Measurements from ENCODE around the gene LPAR5.
"Not testable (repeated sequence)": the region's sequence is repeated elsewhere in the genome, so short reads cannot be mapped to it uniquely, and the experiment has no call there.

The LPAR5 gene

DNA sequence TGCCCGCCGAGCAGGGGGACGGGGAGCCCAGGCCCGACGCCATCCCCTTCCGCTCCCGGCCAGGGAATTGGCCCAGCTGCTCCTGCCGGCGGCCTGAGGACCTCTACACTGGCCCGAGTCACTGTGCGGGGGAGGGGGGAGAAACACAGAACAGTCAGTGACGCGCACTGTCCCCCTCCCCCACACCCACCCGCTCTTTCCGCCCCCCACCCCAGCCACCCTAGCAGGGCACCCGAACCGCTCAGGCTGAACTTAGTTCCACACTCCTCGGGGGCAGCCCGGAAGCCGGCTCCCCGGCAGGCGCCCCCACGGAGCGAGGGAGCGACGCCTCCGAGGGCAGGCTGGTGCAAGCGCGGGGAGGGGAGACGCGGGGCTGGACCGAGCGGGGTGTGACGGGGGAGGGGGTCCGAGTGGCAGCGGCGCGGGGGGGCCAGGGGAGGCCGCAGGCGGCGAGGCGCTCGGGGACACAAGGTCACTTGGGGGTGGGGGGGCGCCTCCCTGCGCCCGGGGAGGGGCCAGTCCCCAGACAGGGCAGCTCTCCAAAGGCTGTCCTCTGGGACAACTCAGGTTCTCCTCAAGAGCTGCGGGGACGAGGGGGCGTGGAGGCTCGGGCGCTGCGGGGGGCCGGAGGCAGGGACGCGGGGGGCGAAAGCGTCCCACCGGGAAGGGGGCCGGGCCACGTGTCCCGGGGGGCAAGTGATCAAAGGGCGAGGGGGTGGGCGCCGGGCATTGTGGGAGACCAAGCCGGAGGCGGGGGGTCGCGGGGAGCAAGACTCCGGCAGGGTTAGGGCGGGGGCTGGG is 29.2 kb downstream of the LPAR5 start:
- DNase-seq: peak; percentile 78 to 92 (median 85)

DNA sequence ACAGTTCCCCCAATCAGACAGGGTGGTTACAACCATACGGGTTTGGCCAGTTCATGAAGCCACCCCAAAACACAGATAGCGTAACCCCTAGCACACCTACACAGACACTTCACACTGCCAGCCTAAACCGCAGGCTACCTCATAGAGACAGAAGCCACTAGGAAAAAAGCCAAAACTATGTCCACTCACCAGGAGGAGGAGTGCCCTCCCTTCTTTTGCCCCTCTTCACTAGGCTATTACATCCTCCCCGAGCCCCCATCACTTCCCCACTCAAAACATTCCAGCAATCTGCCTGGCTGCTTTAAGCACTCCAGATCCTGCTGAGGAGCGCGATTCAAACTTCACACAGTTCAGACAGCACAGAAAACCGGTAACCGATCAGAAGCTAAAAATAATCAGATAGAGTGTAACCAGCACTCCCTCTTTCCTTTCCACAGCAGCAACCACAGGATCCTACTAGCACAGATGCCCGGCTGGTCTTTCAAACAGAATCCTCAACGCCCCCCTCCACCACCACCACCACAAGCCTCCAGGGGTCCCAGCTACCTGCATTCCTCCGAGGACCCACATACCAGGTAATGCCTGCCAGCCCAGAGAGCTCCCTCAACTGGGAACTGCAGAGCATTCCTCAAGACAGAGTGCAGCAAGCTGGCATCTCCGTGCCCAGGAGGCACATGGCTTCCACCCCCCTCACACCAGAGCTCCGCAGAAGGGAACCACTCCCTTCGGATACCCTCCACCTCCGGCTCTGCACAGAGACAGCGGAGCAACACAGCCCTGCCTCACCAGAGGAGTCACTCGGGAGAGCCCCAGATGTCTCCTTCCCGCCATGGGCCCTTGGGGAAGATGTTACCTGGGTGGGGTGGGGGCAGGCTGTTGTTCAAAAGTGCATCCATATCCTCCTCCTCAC is 30.1 kb downstream of the LPAR5 start:
- DNase-seq: peak in 1 of 3 donors; percentile 12

DNA sequence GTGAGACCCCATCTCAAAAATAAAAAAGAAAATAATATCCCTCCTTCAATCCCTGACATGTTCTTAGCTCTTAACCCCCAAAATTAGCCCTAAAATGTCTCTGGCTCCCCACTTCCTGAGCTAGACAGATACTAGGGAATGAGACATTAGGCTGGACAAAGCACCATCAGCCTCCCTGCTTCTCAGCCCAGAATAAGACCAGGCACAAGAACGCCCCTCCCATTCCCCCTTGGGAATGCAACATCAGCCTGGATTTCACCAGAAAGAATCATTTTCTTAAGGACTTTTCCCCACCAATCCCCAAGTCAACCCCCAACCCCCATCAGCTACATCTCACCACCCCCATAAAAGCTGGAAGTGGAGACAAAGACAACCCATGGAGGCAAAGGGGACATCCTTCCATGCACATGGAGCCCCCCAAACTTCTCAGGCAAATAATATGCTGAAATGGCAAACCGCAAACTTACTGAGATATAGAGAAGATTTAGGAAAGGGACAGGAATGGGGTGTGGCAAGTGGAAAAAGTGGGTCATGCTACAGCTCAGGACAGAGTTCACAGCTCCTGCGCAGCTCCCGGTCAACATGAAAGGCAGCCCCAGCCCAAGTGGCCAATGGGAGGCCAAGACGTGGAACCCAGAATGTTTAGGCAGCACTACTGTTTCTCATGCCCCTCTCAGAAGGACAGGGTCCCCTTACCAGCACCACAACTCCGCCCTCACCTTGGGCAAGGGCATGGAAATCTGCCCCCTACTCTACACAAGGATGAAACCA is 31.3 kb downstream of the LPAR5 start:
- no peak for DNase-seq

DNA sequence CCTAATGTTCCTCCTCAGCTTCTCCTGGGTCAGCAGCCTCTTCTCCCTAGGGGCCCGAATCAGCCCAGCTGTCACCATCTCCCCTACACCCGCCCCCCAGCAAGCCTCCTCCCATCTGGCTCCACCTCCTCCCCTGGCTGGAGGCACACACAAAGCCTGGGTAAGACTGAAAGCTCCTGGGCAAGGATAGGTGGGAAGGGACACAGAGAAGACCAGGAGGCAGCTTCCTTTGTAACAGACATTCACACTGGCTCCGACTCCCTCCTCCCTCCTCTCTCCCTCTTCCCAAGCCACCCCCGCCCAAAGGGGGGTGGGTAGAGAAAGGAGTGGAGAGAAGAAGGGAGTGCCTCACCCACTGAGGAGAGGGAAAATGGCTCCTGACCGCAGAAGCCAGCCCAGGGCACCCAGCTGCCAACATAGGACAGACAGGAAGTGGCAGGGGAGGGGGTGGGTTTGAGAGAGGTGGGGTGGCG is 32.6 kb downstream of the LPAR5 start:
- DNase-seq: peak in 1 of 3 donors; percentile 26

DNA sequence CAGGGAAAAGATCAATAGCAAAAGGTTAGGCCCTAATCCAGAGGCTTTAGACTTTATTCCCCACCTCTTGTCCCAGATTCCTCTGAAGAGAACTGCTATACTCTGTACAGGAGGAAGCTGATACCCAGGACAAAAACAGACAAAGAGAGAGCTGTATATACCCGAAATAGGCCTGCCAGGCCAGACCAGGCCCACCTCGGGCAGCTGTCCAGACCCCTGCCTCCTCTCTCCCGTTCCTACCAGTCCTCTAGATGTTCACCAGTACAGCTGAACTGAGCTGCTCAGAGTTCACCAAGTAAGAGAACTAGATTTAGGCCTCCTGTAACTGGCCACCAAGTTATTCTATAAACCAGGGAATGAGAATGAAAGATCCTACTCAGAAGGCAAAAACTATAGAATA is 33.2 kb downstream of the LPAR5 start:
- DNase-seq: no peak

DNA sequence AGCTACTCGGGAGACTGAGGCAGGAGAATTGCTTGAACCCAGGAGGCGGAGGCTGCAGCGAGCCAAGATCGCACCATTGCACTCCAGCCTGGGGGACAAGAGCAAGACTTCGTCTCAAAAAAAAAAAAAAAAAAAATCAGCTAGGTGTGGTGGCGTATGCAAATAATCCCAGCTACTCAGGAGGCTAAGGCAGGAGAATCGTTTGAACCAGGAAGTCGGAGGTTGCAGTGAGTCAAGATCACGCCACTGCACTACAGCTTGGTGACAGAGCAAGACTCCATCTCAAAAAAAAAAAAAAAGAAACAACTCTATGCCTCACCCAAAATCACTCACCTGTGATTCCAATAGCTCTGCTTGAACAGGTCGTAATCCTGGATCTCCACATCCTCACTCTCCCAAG is 40.1 kb downstream of the LPAR5 start:
- DNase-seq: not testable (repeated sequence)

DNA sequence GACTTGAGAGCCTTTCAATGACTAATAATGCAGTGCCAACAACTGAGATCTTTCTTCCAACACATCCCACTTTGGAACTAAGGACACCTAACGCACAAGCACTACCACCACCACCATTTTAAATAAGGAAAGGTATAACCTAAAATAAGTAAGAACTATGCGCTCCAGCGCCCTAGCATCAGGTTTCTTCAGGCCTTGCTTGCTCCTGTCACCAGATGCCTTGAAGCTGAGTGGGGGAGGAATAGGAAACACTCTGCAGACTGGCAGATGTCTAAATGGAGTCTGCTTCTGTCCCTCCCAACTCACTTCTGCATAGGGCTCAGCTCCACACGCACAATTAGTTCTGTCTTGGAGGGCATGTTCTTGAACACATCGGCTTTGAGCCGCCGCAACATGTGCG is 43.7 kb downstream of the LPAR5 start:
- no peak for DNase-seq

DNA sequence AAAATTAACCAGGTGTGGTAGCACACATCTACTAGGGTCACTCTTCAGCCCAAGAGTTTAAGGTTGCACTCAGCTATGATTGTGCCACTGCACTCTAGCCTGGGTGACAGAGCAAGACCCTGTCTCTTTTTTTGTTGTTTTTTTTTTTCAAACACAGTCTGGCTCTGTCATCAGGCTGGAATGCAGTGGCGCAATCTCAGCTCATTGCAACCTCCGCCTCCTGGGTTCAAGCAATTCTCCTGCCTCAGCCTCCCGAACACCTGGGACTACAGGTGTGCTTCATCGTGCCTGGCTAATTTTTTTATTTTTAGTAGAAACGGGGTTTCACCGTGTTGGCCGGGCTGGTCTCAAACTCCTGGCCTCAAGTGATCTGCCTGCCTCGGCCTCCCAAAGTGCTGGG is 49.2 kb downstream of the LPAR5 start:
- DNase-seq: not testable (repeated sequence)

DNA sequence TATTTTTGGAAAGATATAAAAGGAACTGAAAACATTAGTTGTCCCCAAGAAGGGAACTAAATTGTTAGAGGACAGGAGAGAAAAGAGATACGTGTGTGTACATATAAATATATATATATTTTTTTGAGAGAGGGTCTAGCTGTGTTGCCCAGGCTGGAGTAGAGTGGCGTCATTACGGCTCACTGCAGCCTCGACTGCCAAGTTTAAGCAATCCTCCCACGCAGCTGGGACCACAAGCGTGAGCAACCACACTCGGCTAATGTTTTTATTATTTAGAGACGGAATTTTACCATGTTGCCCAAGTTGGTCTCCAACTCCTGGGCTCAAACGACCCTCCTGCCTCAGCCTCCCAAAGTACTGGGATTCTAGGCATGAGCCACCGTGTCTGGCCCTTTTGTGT is 51.5 kb downstream of the LPAR5 start:
- no peak for DNase-seq

DNA sequence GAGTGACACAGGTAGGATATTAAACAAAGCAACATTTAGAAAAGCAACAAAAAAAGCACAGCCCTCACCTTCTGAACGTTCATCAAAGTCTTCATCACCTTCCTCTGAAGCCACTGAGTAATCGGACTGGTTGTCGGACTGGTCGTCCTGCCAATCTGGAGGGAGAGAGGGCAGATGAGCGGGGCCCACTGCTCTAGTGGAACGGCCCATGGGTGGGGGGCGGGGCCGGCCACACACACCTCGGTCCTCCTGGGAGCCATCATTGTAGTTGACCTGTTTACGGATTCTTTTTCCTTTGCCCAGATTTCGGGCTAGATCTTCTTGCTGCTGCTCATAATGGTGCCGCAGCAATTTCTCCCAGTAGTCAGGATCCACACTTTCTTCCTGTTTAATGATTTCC is 52.8 kb downstream of the LPAR5 start:
- no peak for DNase-seq

DNA sequence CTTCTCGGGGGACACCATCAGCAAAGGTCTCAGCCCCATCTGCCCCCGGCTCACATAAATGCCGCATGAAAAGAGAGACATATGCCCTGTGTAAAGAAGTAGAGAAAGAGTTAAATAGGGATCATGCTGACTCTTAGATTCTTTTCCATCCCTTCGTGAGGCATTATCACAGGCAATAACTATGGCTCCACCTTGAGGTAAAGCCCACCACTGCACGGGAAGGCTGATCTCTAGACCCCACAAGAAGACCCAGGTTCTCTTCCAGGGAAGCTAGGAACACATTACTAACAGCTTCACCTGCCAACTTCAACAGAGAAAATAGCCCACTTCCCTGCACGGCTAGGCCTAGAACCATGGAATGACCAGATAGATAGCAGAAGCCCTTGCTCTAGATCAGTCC is 53.6 kb downstream of the LPAR5 start:
- DNase-seq: no peak

DNA sequence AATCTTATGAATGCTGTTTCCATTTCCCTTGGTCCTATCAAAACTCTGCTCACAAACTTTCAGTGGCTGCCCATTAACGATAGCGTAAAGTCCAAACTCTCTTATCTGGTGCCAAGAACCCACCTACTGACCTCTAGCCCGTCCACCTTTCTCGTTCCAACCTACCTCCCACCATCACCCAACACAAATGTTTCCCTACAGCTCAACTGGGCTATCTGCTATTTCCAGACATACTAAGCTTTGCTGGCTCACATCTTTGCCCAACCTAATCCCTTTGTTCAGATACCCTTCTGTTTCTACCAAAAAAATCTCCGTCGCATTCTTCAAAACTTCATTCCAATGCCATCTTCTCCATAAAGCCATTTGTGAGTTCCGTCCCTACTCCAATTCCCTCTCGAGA is 60.1 kb downstream of the LPAR5 start:
- no peak for DNase-seq

DNA sequence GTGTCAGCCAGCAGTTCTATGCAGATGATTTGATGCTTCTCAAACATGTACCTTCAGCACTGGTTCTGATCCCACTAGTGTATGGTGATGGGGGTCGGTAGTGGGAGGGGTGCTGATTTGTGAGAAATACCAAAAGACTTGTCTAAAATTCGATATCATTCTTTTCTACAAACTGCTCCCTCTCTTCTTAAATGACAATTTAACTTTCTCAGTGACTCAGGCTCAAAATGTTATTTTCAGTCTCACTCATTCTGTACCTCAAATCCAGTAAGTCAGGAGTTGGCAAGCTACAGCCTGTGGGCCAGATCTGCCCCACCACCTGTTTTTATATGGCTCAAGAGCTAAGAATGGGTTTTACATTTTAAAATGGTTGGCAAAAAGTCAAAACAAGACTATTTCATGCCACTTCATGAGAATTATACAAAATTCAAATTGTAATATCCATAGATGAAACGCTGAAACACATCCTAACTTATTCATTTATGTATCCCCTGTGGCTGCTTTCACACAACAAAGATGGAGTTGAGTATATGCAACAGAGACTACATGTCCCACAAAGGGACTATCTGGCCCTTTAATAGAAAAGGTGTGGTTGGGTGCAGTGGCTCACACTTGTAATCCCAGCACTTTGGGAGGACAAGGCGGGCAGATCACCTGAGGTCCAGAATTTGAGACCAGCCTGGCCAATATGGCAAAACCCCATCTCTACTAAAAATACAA is 61.0 kb downstream of the LPAR5 start:
- DNase-seq: no peak

DNA sequence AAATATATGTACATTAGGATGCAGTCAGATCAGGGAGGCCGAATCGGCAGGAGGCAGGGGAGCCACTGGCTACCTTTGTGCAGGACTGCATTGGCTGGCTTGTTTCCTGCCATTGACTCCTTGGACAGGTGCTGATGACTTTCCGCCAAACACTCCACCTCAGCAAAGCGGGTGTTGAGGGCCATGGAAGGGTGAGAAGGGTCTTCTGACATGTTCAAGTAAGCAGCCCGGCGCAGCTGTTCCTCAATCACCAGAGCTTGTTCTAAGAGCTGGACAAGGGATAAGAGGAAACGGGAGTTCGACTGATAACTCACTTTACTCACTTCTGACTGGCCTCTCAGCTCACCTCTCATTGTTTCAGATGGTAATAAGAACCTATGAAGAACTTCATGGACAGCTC is 62.8 kb downstream of the LPAR5 start:
- DNase-seq: no peak

DNA sequence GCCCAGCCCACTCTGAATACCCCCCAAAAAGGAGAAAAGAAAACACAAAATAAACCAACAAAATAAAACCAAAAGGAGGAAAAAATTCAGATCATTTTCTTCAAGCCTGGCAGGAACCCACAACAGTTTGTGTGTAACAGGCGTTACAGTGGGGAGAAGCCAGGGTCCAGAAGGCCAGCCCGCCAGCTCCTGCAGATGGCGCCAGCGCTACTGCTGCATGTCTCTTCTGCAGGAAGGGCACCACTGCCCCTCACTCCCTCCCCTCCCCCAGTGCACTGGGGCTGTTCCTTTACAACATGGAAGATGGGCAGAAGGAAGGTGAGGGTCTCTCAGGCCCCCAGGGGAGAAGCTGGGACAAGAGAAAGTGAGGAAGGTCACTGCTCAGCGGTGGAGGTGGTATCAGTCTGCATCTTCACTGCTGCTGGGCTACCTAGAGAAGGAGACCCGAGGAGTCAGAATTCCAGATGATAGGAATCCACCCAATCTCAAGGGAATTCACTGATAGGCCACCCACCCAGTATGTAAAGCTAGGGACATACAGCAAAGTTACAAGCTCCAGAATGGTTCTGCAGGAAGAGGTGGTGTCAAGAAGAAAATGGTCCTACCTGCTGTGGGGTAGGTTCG is 65.4 kb downstream of the LPAR5 start:
- peak; percentile 33 to 60 (median 44) for DNase-seq

DNA sequence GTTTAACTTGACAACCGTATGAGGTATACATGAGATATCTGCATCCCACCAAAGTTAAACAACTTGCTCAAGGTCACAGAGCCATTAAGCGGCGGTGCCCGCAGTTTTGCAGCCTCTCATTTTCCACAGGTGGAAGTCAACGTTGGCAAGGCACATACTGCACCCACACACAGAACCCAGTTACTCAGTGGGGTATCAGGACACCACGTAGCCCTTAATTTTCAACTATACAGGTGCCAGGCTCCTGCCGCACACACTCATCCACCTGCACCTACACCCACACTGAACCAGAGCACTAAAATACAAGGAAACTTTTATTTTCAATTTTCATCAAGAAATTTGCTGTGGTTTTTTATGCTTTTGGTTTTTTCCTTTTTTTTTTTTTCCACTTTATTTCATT is 66.0 kb downstream of the LPAR5 start:
- no peak for DNase-seq

DNA sequence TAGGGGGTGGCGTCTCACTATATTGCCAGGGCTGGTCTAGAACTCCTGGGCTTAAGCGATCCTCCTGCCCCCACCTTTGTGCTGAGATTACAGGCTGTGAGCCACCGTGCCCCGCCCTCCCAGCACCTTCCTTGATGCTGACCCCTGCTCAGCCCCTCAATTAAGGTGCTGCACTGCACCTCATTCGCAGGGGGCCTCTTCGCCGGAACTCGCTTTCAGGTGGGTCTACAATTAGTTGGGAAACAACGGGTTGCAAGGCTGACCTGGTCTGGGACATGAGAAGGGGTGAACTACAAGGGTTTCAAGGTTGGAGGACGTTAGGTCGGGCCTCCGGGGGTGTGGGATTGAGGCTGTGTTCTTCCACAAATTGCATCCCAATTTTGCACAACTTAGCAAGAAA is 66.4 kb downstream of the LPAR5 start:
- DNase-seq: no peak

Data from suppressor macrophage treated with lipopolysaccharide for 1 hour (primary cell).